Left renal pelvis (tissue), 4 donors: ENCODE data around the gene AP2S1. TPM values are rescaled to one million over a fixed set of nuclear protein-coding genes. Genes with fewer than 3 reads are reported as not detected.
"Not testable (repeated sequence)": the region's sequence is repeated elsewhere in the genome, so short reads cannot be mapped to it uniquely, and the experiment has no call there.

Experiments used
- DNase-seq, 4 donors: peaks; one replicate each; pipeline ENCODE4 v3.0.0-alpha.2; 2013; ENCODE audit warnings: low read depth in 4 of 4, low spot score in 3 of 4
- polyA plus RNA-seq, 4 donors: library from polyadenylated mRNA; unstranded; fragments of 120-200 nt; gene quantifications; one replicate each; pipeline ENCODE4 v1.2.1, GENCODE V29; 2013; ENCODE audit not compliant: insufficient read length in 4 of 4

Gene AP2S1
- polyA plus RNA-seq, 4 donors: 93.2 to 109 (median 101) TPM

- no peak for DNase-seq
Observed at GRCh38 chr19:46809534-46810272, 40.9 kb downstream of the AP2S1 start.

GRCh38 chr19:46806656-46807055 is 44.0 kb downstream of the AP2S1 start:
- no peak for DNase-seq

- not testable (repeated sequence) for DNase-seq
Observed at GRCh38 chr19:46804432-46804831, 46.2 kb downstream of the AP2S1 start.

GRCh38 chr19:46803555-46803954 is 47.1 kb downstream of the AP2S1 start:
- no peak for DNase-seq

GRCh38 chr19:46802152-46802551 is 48.5 kb downstream of the AP2S1 start:
- no peak for DNase-seq

GRCh38 chr19:46798713-46799112 is 51.9 kb downstream of the AP2S1 start:
- DNase-seq: no peak

GRCh38 chr19:46797881-46798280 is 52.8 kb downstream of the AP2S1 start:
- no peak for DNase-seq

- DNase-seq: no peak
Observed at GRCh38 chr19:46791944-46792343, 58.7 kb downstream of the AP2S1 start.

- DNase-seq: no peak
Observed at GRCh38 chr19:46789371-46789770, 61.3 kb downstream of the AP2S1 start.

- DNase-seq: no peak
Observed at GRCh38 chr19:46788968-46789338, 61.7 kb downstream of the AP2S1 start.

GRCh38 chr19:46788262-46788967 is 62.2 kb downstream of the AP2S1 start, which contains the start of gene SLC1A5:
Gene SLC1A5 (minus strand): TSS chr19:46788594. CDS start chr19:46787965, 629 bp downstream.
- peak in 3 of 4 donors; percentile 78 to 81 (median 81) for DNase-seq

Other genes starting within 250 kb of the AP2S1 start
- gene CALM3, start 249.5 kb downstream of the AP2S1 start, polyA plus RNA-seq: 100 to 1,000 TPM; 397 to 466 (median 416) TPM
- gene PTGIR, start 225.8 kb downstream of the AP2S1 start, polyA plus RNA-seq: 1 to 10 TPM; 1.5 to 2.7 (median 2.2) TPM
- 1 to 10 TPM; 1.5 to 8.5 (median 3.3) TPM for gene GNG8, start 214.6 kb downstream of the AP2S1 start, polyA plus RNA-seq
- gene DACT3, start 189.7 kb downstream of the AP2S1 start, polyA plus RNA-seq: 10 to 100 TPM; 23.7 to 62.8 (median 26.9) TPM
- 10 to 100 TPM; 29.5 to 54.2 (median 37.2) TPM for gene PRKD2, start 133.7 kb downstream of the AP2S1 start, polyA plus RNA-seq
- gene FKRP, start 104.8 kb downstream of the AP2S1 start, polyA plus RNA-seq: 10 to 100 TPM; 14.8 to 27.3 (median 19.4) TPM
- gene STRN4, start 104.4 kb downstream of the AP2S1 start, polyA plus RNA-seq: 10 to 100 TPM; 69.5 to 98.6 (median 76.2) TPM
- 10 to 100 TPM; 29.8 to 50.1 (median 43.2) TPM for gene SLC1A5, start 62.3 kb downstream of the AP2S1 start, polyA plus RNA-seq
- 10 to 100 TPM; 45.7 to 51.2 (median 47.8) TPM for gene ARHGAP35, start 10.2 kb upstream of the AP2S1 start, polyA plus RNA-seq
- gene NPAS1, start 169.0 kb upstream of the AP2S1 start, polyA plus RNA-seq: 1 to 10 TPM in 2 of 4 donors, under 1 TPM in 2; 0.78 to 3.7 (median 1.1) TPM
- gene TMEM160, start 197.8 kb upstream of the AP2S1 start, polyA plus RNA-seq: 10 to 100 TPM in 2 of 4 donors, 1 to 10 TPM in 2; 4.0 to 17.1 (median 10.1) TPM